ENCODE data around the gene LRTM1.

DNA sequence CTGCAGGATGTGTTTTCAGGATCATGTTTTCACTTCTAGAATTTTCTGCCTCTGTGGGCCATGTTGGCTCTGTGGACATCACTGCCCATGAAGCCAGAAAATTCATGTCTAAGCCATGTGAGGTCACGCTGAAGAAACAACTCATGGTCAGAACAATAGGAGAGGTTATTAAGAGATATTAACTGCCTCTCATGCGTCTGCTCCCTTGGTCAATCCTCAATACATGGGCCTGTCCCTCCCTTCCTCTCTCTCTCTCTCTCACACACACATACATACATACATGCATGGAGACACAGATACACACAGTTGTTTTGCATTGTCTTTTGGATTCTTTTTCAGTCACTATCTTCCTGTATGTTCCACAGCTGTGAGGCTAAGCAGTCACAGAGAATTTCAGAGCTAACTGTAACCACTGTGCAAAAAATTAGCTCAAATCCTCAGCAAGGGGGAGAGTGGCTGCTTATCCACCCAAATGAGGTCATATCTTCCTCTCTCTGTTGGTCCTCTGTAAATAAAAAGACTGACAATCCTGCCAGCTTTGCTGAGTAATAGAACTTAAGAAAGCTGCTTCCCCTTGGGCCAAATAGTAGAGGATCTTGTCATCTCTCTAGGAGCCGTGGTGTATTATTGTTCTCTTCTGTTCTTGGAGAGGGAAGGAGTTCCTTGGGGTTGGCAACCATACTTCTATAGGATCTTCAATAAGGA is 45.6 kb downstream of the LRTM1 start:
- TF ChIP-seq BRCA1 (CRISPR knock-in tag; IDR thresholded peaks at IDR 0.05) (no peak), SOX6 (IDR thresholded peaks at IDR 0.05) (no peak), SOX6 (CRISPR knock-in tag; IDR thresholded peaks at IDR 0.05) (no peak), WIZ (CRISPR knock-in tag; IDR thresholded peaks at IDR 0.05) (no peak), ZFX (CRISPR knock-in tag; IDR thresholded peaks at IDR 0.05; ENCODE audit: low read depth) (no peak), SMYD3 (CRISPR knock-in tag; IDR thresholded peaks at IDR 0.05) (no peak), SRSF4 (IDR thresholded peaks at IDR 0.05; ENCODE audit: low read depth, low read length, poor library complexity, severe bottlenecking) (no peak), POLR2A (IDR thresholded peaks at IDR 0.05; ENCODE audit: insufficient read depth in 1 of 2, low read depth in 2 of 2, low read length in 2 of 2) (no peak), ZNF839 (CRISPR knock-in tag; IDR thresholded peaks at IDR 0.05; ENCODE audit: borderline replicate concordance) (no peak), MBNL3 (CRISPR knock-in tag; conservative IDR thresholded peaks at IDR 0.05) (no peak), ZSCAN9 (CRISPR knock-in tag; IDR thresholded peaks at IDR 0.05; ENCODE audit: borderline replicate concordance) (no peak)

Measured in HepG2 (cell line).